ENCODE results near the gene ABCC12. TPM values are rescaled to one million over a fixed set of nuclear protein-coding genes. Genes with fewer than 3 reads are reported as not detected.

Gene ABCC12
- total and polyA plus RNA-seq, 2 donors (not counting 3 experiments of a cell fraction or from before 2014, with no cell fraction given): not detected

DNA sequence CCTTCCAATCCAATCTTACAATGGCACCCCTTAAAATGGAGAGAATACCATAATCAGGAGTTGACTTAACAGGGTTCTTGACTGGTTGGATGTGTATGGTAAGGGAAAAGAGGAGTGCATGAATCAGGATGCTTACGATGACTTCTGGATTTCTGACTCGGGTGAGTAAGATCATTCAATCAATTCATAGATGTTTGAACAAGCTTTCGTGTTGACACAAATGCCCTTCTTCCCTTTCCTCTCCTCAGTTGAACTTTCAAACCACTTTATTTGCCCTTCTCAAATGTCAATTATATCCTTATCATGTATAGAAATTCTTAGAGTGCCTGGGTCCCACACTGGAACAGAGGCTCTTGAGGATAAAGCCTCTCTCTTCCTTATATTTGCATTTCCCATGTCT is 25.9 kb downstream of the ABCC12 start:
- no peak for DNase-seq (ENCODE audit: low read depth, low spot score)
- no peak overlapping the region for H3K4me2 ChIP-seq (ENCODE audit: insufficient read depth, low read length)
- no peaks in the 10 kb centered on the region for H3K79me2 ChIP-seq (ENCODE audit: control insufficient read depth, insufficient read depth, low read length)
- H4K20me1 ChIP-seq (replicated peaks; ENCODE audit: control insufficient read depth, extremely low read depth, insufficient read depth, low read length): no peaks in the 10 kb centered on the region
- TF ChIP-seq JUN (IDR thresholded peaks at IDR 0.05; ENCODE audit: borderline replicate concordance, insufficient read depth, insufficient read length, low read depth) (no peak), EZH2 (IDR thresholded peaks at IDR 0.05; ENCODE audit: borderline replicate concordance, low read depth, low read length, severe bottlenecking) (no peak), MYC (IDR thresholded peaks at IDR 0.05; ENCODE audit: low read depth, low read length) (no peak)
- TF ChIP-seq, protein P1, sequence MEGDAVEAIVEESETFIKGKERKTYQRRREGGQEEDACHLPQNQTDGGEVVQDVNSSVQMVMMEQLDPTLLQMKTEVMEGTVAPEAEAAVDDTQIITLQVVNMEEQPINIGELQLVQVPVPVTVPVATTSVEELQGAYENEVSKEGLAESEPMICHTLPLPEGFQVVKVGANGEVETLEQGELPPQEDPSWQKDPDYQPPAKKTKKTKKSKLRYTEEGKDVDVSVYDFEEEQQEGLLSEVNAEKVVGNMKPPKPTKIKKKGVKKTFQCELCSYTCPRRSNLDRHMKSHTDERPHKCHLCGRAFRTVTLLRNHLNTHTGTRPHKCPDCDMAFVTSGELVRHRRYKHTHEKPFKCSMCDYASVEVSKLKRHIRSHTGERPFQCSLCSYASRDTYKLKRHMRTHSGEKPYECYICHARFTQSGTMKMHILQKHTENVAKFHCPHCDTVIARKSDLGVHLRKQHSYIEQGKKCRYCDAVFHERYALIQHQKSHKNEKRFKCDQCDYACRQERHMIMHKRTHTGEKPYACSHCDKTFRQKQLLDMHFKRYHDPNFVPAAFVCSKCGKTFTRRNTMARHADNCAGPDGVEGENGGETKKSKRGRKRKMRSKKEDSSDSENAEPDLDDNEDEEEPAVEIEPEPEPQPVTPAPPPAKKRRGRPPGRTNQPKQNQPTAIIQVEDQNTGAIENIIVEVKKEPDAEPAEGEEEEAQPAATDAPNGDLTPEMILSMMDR (IDR thresholded peaks at IDR 0.05; ENCODE audit: extremely low read depth in 1 of 2, insufficient read depth in 1 of 2, low read depth in 1 of 2, low read length in 2 of 2): no peak
- TF ChIP-seq, protein P2, sequence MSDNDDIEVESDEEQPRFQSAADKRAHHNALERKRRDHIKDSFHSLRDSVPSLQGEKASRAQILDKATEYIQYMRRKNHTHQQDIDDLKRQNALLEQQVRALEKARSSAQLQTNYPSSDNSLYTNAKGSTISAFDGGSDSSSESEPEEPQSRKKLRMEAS (IDR thresholded peaks at IDR 0.05; ENCODE audit: insufficient read depth, insufficient read length): no peak
- no peak for FAIRE-seq
- no peaks in the 10 kb centered on the region for H3K36me3 ChIP-seq (ENCODE audit: control insufficient read depth in 2 of 2, extremely low read depth in 1 of 2, insufficient read depth in 2 of 2, low read length in 2 of 2)
- ChIA-PET CTCF (no interaction called here), POLR2A (no interaction called here)
- no peak overlapping the region for H3K27ac ChIP-seq (ENCODE audit: insufficient read depth, low read depth, low read length)
- no peak overlapping the region for H2AFZ ChIP-seq (ENCODE audit: low read depth, low read length)
- no peak overlapping the region for H3K4me3 ChIP-seq (replicated peaks in 1 of 3; ENCODE audit: insufficient read depth in 1 of 3, low read depth in 1 of 3, low read length in 3 of 3)
- intact Hi-C loops (cut with micrococcal nuclease) (no loop called here), dilution Hi-C loops (cut with MboI; ENCODE audit: extremely low pct_ligation_motif_present, low sequenced_read_pairs) (no loop called here)
- no peaks in the 10 kb centered on the region for H3K4me1 ChIP-seq (ENCODE audit: control insufficient read depth, extremely low read depth, insufficient read depth, low read length)
- no peaks in the 10 kb centered on the region for H3K9me3 ChIP-seq (replicated peaks; ENCODE audit: control insufficient read depth, insufficient read depth, low read length)
- no peak overlapping the region for H3K9ac ChIP-seq (replicated peaks; ENCODE audit: extremely low read depth, insufficient read depth, low read length)
- BruUV-seq (replicated peaks): no TSS peak
- H3K27me3 ChIP-seq (ENCODE audit: control insufficient read depth in 2 of 2, insufficient read depth in 2 of 2, low read length in 2 of 2): peaks cover 0 to 6% of the 10 kb centered on the region in 2 experiments
- no peaks in the 10 kb centered on the region for H3K9me1 ChIP-seq (replicated peaks; ENCODE audit: control insufficient read depth, extremely low read depth, insufficient read depth, low read length)

- dilution Hi-C loops (cut with MboI; ENCODE audit: extremely low pct_ligation_motif_present, low sequenced_read_pairs) (no loop called here), intact Hi-C loops (cut with micrococcal nuclease) (no loop called here)
- TF ChIP-seq POLR2A (IDR thresholded peaks at IDR 0.05; ENCODE audit: low read depth, low read length) (no peak), JUN (IDR thresholded peaks at IDR 0.05; ENCODE audit: borderline replicate concordance, insufficient read depth, insufficient read length, low read depth) (no peak), POLR2AphosphoS5 (IDR thresholded peaks at IDR 0.05; ENCODE audit: insufficient read depth, low read depth, low read length) (no peak), MYC (IDR thresholded peaks at IDR 0.05; ENCODE audit: low read depth, low read length) (no peak), FOS (IDR thresholded peaks at IDR 0.05; ENCODE audit: borderline replicate concordance, insufficient read depth, low read length) (no peak), GATA2 (IDR thresholded peaks at IDR 0.05; ENCODE audit: insufficient read depth, insufficient read length, low read depth, low read length) (no peak), EZH2 (IDR thresholded peaks at IDR 0.05; ENCODE audit: borderline replicate concordance, low read depth, low read length, severe bottlenecking) (no peak)
- TF ChIP-seq, protein P2 (IDR thresholded peaks at IDR 0.05; ENCODE audit: insufficient read depth, insufficient read length): no peak
- TF ChIP-seq, protein P1 (IDR thresholded peaks at IDR 0.05; ENCODE audit: extremely low read depth in 1 of 2, insufficient read depth in 1 of 2, low read depth in 1 of 2, low read length in 2 of 2): no peak
- no peak overlapping the region for H3K4me3 ChIP-seq (replicated peaks in 1 of 3; ENCODE audit: insufficient read depth in 1 of 3, low read depth in 1 of 3, low read length in 3 of 3)
- no peak overlapping the region for H2AFZ ChIP-seq (ENCODE audit: low read depth, low read length)
- CTCF ChIA-PET: no interaction called here
- no peaks in the 10 kb centered on the region for H3K36me3 ChIP-seq (ENCODE audit: control insufficient read depth in 2 of 2, extremely low read depth in 1 of 2, insufficient read depth in 2 of 2, low read length in 2 of 2)
- H3K79me2 ChIP-seq (ENCODE audit: control insufficient read depth, insufficient read depth, low read length): no peaks in the 10 kb centered on the region
- H3K9me1 ChIP-seq (replicated peaks; ENCODE audit: control insufficient read depth, extremely low read depth, insufficient read depth, low read length): no peaks in the 10 kb centered on the region
- H3K9ac ChIP-seq (replicated peaks; ENCODE audit: extremely low read depth, insufficient read depth, low read length): no peak overlapping the region
- FAIRE-seq (no peak), DNase-seq (ENCODE audit: low read depth, low spot score) (no peak)
- no peaks in the 10 kb centered on the region for H4K20me1 ChIP-seq (replicated peaks; ENCODE audit: control insufficient read depth, extremely low read depth, insufficient read depth, low read length)
- peaks cover 0 to 6% of the 10 kb centered on the region in 2 experiments for H3K27me3 ChIP-seq (ENCODE audit: control insufficient read depth in 2 of 2, insufficient read depth in 2 of 2, low read length in 2 of 2)
- no peak overlapping the region for H3K4me2 ChIP-seq (ENCODE audit: insufficient read depth, low read length)
- peaks cover under 1% of the 10 kb centered on the region for H3K4me1 ChIP-seq (ENCODE audit: control insufficient read depth, extremely low read depth, insufficient read depth, low read length)
- BruUV-seq (replicated peaks): no TSS peak
- no peak overlapping the region for H3K27ac ChIP-seq (ENCODE audit: insufficient read depth, low read depth, low read length)
- H3K9me3 ChIP-seq (replicated peaks; ENCODE audit: control insufficient read depth, insufficient read depth, low read length): no peaks in the 10 kb centered on the region
- POLR2A ChIA-PET: no interaction called here
Observed at GRCh38 chr16:48128769-48129168, 27.0 kb downstream of the ABCC12 start.

All from endothelial cell of umbilical vein (primary cell).